SIG-M5 (cell line): ENCODE measurements around the gene MBD5.
"Not testable (repeated sequence)": the region's sequence is repeated elsewhere in the genome, so short reads cannot be mapped to it uniquely, and the experiment has no call there.

Experiments
- DNase-seq: peaks from one replicate; lab custom pipeline; 2025; lab: John Stamatoyannopoulos, UW

MBD5 gene

GRCh38 chr2:148021059-148021861, at the start of gene MBD5:
TSS of gene MBD5 (plus strand) at chr2:148021091.
- DNase-seq, result no peak

- no peak for DNase-seq
These were observed 44.8 kb upstream of the MBD5 start for GRCh38 chr2:147976102-147976501.

GRCh38 chr2:147977679-147978078, 43.2 kb upstream of the MBD5 start:
- DNase-seq, result no peak

- DNase-seq, result no peak
These were observed 39.9 kb upstream of the MBD5 start for GRCh38 chr2:147980940-147981528.

- no peak for DNase-seq
These were observed 31.8 kb upstream of the MBD5 start for GRCh38 chr2:147989102-147989501.

- DNase-seq, result no peak
These were observed 31.0 kb upstream of the MBD5 start for GRCh38 chr2:147989809-147990403.

- DNase-seq, result not testable (repeated sequence)
These were observed 25.9 kb upstream of the MBD5 start for GRCh38 chr2:147994965-147995364.

GRCh38 chr2:147996828-147997227, 24.1 kb upstream of the MBD5 start:
- DNase-seq, result no peak

GRCh38 chr2:147998203-147998602, 22.7 kb upstream of the MBD5 start:
- no peak for DNase-seq

GRCh38 chr2:147999126-147999525, 21.8 kb upstream of the MBD5 start:
- DNase-seq, result no peak

GRCh38 chr2:148000095-148000494, 20.8 kb upstream of the MBD5 start:
- DNase-seq, result no peak

GRCh38 chr2:148002420-148002819, 18.5 kb upstream of the MBD5 start:
- DNase-seq, result not testable (repeated sequence)

GRCh38 chr2:148006249-148007007, 14.5 kb upstream of the MBD5 start:
- no peak for DNase-seq

- no peak for DNase-seq
These were observed 13.5 kb upstream of the MBD5 start for GRCh38 chr2:148007219-148007900.

GRCh38 chr2:148008411-148008810, 12.5 kb upstream of the MBD5 start:
- not testable (repeated sequence) for DNase-seq

- no peak for DNase-seq
These were observed 7.0 kb upstream of the MBD5 start for GRCh38 chr2:148013876-148014275.

- DNase-seq, result no peak
These were observed 6.3 kb upstream of the MBD5 start for GRCh38 chr2:148014616-148015015.

GRCh38 chr2:148020111-148021058, 506 bp upstream of the MBD5 start, which contains the start of gene ORC4:
TSS of gene ORC4 (minus strand) at chr2:148020737. CDS start at chr2:147975958, 44,779 bp downstream.
- peak; percentile 90 for DNase-seq

GRCh38 chr2:148021886-148022285, 995 bp downstream of the MBD5 start:
- DNase-seq, result no peak

- no peak for DNase-seq
These were observed 1.5 kb downstream of the MBD5 start for GRCh38 chr2:148022351-148022750.

GRCh38 chr2:148022882-148023281, 2.0 kb downstream of the MBD5 start:
- no peak for DNase-seq
